GM19463 (cell line): ENCODE measurements around the gene DTD1.
A peak's percentile ranks its signal among the peaks of the same experiment; 100 is the strongest.
"Not testable (repeated sequence)": the region's sequence is repeated elsewhere in the genome, so short reads cannot be mapped to it uniquely, and the experiment has no call there.

Experiments used
- ATAC-seq: cut with Tn5 transposase; IDR thresholded peaks from one replicate; pipeline ENCODE4 v1.9.1; 2021; ENCODE audit warnings: mild to moderate bottlenecking, moderate library complexity; ENCODE audit not compliant: unreplicated experiment

The DTD1 gene

GRCh38 chr20:18737140-18737539 lies 149.3 kb downstream of the DTD1 start:
- ATAC-seq, result no peak

- no peak for ATAC-seq
Observed at GRCh38 chr20:18738055-18738454, 150.2 kb downstream of the DTD1 start.

- ATAC-seq, result no peak
Observed at GRCh38 chr20:18738888-18739287, 151.0 kb downstream of the DTD1 start.

- ATAC-seq, result no peak
Observed at GRCh38 chr20:18739751-18740166, 151.9 kb downstream of the DTD1 start.

GRCh38 chr20:18740726-18741125 lies 152.9 kb downstream of the DTD1 start:
- no peak for ATAC-seq

GRCh38 chr20:18742841-18743240 lies 155.0 kb downstream of the DTD1 start:
- no peak for ATAC-seq

- ATAC-seq, result no peak
Observed at GRCh38 chr20:18743665-18744440, 156.0 kb downstream of the DTD1 start.

- no peak for ATAC-seq
Observed at GRCh38 chr20:18747090-18747489, 159.2 kb downstream of the DTD1 start.

GRCh38 chr20:18748987-18749386 lies 161.1 kb downstream of the DTD1 start:
- ATAC-seq, result no peak

- ATAC-seq, result no peak
Observed at GRCh38 chr20:18749528-18749927, 161.7 kb downstream of the DTD1 start.

- ATAC-seq, result no peak
Observed at GRCh38 chr20:18750735-18751134, 162.9 kb downstream of the DTD1 start.

GRCh38 chr20:18754030-18754652 lies 166.3 kb downstream of the DTD1 start:
- peak; percentile 95 for ATAC-seq

- no peak for ATAC-seq
Observed at GRCh38 chr20:18754653-18755045, 166.8 kb downstream of the DTD1 start.

GRCh38 chr20:18760852-18761251 lies 173.0 kb downstream of the DTD1 start:
- not testable (repeated sequence) for ATAC-seq

GRCh38 chr20:18767676-18768075 lies 179.8 kb downstream of the DTD1 start:
- no peak for ATAC-seq

- ATAC-seq, result no peak
Observed at GRCh38 chr20:18773566-18773965, 185.7 kb downstream of the DTD1 start.

- ATAC-seq, result no peak
Observed at GRCh38 chr20:18774207-18774606, 186.4 kb downstream of the DTD1 start.

- ATAC-seq, result no peak
Observed at GRCh38 chr20:18775633-18776032, 187.8 kb downstream of the DTD1 start.

GRCh38 chr20:18778690-18779392 lies 191.0 kb downstream of the DTD1 start:
- no peak for ATAC-seq

GRCh38 chr20:18780385-18781130 lies 192.7 kb downstream of the DTD1 start:
- no peak for ATAC-seq

GRCh38 chr20:18781509-18781908 lies 193.7 kb downstream of the DTD1 start:
- no peak for ATAC-seq
